Neuronal stem cell (in vitro differentiated cells): Measurements from ENCODE around the gene CD4.

Experiments used
- DNase-seq: peaks from one replicate; pipeline ENCODE4 v3.0.0-alpha.2; 2013; ENCODE audit warnings: low spot score
- H2AFZ ChIP-seq: one replicate; pipeline ENCODE4 v1.6.1; 2013; ENCODE audit warnings: mild to moderate bottlenecking, low read length, inconsistent platforms
- H2AK5ac ChIP-seq: 2 replicates; pipeline ENCODE4 v1.6.1; 2013; ENCODE audit warnings: low read depth, mild to moderate bottlenecking, inconsistent platforms, low read length, moderate library complexity, mixed read lengths
- H2BK120ac ChIP-seq: 2 replicates; pipeline ENCODE4 v1.6.1; 2013; ENCODE audit warnings: low read depth, mild to moderate bottlenecking, inconsistent platforms, low read length, moderate library complexity, mixed read lengths
- H2BK12ac ChIP-seq: one replicate; pipeline ENCODE4 v1.6.1; 2013; ENCODE audit warnings: low read length, inconsistent platforms
- H2BK15ac ChIP-seq: 2 replicates; pipeline ENCODE4 v1.6.1; 2013; ENCODE audit warnings: mild to moderate bottlenecking, low read length, inconsistent platforms, mixed read lengths
- H2BK5ac ChIP-seq: one replicate; pipeline ENCODE4 v1.6.1; 2013; ENCODE audit warnings: inconsistent platforms, mild to moderate bottlenecking, low read length, moderate library complexity
- H3K14ac ChIP-seq: one replicate; pipeline ENCODE4 v1.6.1; 2013; ENCODE audit warnings: low read length, inconsistent platforms
- H3K18ac ChIP-seq: 2 replicates; pipeline ENCODE4 v1.6.1; 2013; ENCODE audit warnings: low read length, inconsistent platforms
- H3K23ac ChIP-seq: 2 replicates; pipeline ENCODE4 v1.6.1; 2013; ENCODE audit warnings: low read depth, mild to moderate bottlenecking, mixed read lengths, low read length, inconsistent platforms; ENCODE audit not compliant: poor library complexity
- H3K27ac ChIP-seq: replicated peaks from 3 replicates; pipeline ENCODE4 v1.5.1; 2013; ENCODE audit warnings: low read length, inconsistent platforms
- H3K27me3 ChIP-seq, 3 experiments: 2 replicates each; pipeline ENCODE4 v1.6.1; 2013; ENCODE audit warnings: low read length in 3 of 3, mild to moderate bottlenecking in 2 of 3, inconsistent platforms in 1 of 3, low read depth in 1 of 3, mixed read lengths in 1 of 3, moderate library complexity in 1 of 3; ENCODE audit not compliant: control insufficient read depth in 3 of 3, insufficient read depth in 3 of 3
- H3K36me3 ChIP-seq, 2 donors: replicated peaks in 1 of 2; 2 replicates each; pipeline ENCODE4 v1.6.1; 2013; ENCODE audit warnings: low read length in 2 of 2; ENCODE audit not compliant: control insufficient read depth in 2 of 2, insufficient read depth in 2 of 2
- H3K4ac ChIP-seq: 2 replicates; pipeline ENCODE4 v1.6.1; 2013; ENCODE audit warnings: inconsistent platforms, mild to moderate bottlenecking, low read length, moderate library complexity
- H3K4me1 ChIP-seq, 2 donors: 1 replicate in 1 of 2; 2 replicates in 1 of 2; pipeline ENCODE4 v1.6.1; 2013; ENCODE audit warnings: low read length in 2 of 2, low read depth in 1 of 2; ENCODE audit not compliant: control insufficient read depth in 2 of 2, insufficient read depth in 1 of 2
- H3K4me2 ChIP-seq: one replicate; pipeline ENCODE4 v1.6.1; 2013; ENCODE audit warnings: mild to moderate bottlenecking, low read length, inconsistent platforms; ENCODE audit not compliant: insufficient read depth, poor library complexity, severe bottlenecking
- H3K4me3 ChIP-seq, 2 donors: 2 replicates each; pipeline ENCODE4 v1.5.1; 2013; ENCODE audit warnings: low read length in 2 of 2, mild to moderate bottlenecking in 2 of 2, inconsistent platforms in 1 of 2, moderate library complexity in 1 of 2
- H3K79me1 ChIP-seq: one replicate; pipeline ENCODE4 v1.6.1; 2013; ENCODE audit warnings: low read depth, mild to moderate bottlenecking, inconsistent platforms, low read length, moderate library complexity
- H3K9ac ChIP-seq: one replicate; pipeline ENCODE4 v1.6.1; 2013; ENCODE audit warnings: mild to moderate bottlenecking, low read depth, low read length, inconsistent platforms; ENCODE audit not compliant: poor library complexity
- H3K9me3 ChIP-seq, 2 donors: replicated peaks in 1 of 2; 2 replicates each; pipeline versions ENCODE3 to v1.6.1; 2013; ENCODE audit warnings: low read length in 2 of 2, mild to moderate bottlenecking in 2 of 2, inconsistent platforms in 1 of 2, low read depth in 1 of 2, mixed read lengths in 1 of 2, moderate library complexity in 1 of 2; ENCODE audit not compliant: control insufficient read depth in 2 of 2, insufficient read depth in 1 of 2
- H4K8ac ChIP-seq: one replicate; pipeline ENCODE4 v1.6.1; 2013; ENCODE audit warnings: low read depth, mild to moderate bottlenecking, inconsistent platforms, low read length, moderate library complexity
- H4K91ac ChIP-seq: one replicate; pipeline ENCODE4 v1.6.1; 2013; ENCODE audit warnings: low read length, low read depth, mild to moderate bottlenecking, inconsistent platforms; ENCODE audit not compliant: poor library complexity
- WGBS, 2 donors: extraction: QIAGEN DNeasy Blood & Tissue Kit; methylation state at CpG; one replicate each; pipeline ENCODE4 v1.1.7; 2013; ENCODE audit warnings: missing lambda C conversion rate in 2 of 2, mixed read lengths in 1 of 2; ENCODE audit not compliant: insufficient read length in 2 of 2, insufficient replicate concordance in 1 of 2; ENCODE audit errors: extremely low coverage in 2 of 2; 5-methylcytosine and 5-hydroxymethylcytosine counted together

The CD4 gene

GRCh38 chr12:6833189-6833890 lies 44.0 kb downstream of the CD4 start:
- H2BK120ac ChIP-seq, result no peak overlapping the region
- H3K18ac ChIP-seq, result no peak overlapping the region
- H2AFZ ChIP-seq, result no peak overlapping the region
- no peak overlapping the region for H4K91ac ChIP-seq
- no peak overlapping the region for H3K14ac ChIP-seq
- no peak overlapping the region for H2BK15ac ChIP-seq
- no peaks in the 10 kb centered on the region for H3K27me3 ChIP-seq
- no peak for DNase-seq
- peaks cover 60 to 83% of the 10 kb centered on the region in 2 donors for H3K36me3 ChIP-seq
- no peak overlapping the region for H3K4me3 ChIP-seq
- H3K9ac ChIP-seq, result peak overlapping the region; percentile 55
- no peak overlapping the region for H3K4me2 ChIP-seq
- H3K23ac ChIP-seq, result peak overlapping the region; percentile 32
- H3K79me1 ChIP-seq, result peaks cover 26% of the 10 kb centered on the region
- H3K9me3 ChIP-seq, result no peaks in the 10 kb centered on the region
- H2BK5ac ChIP-seq, result no peak overlapping the region
- H3K4ac ChIP-seq, result no peak overlapping the region
- H3K4me1 ChIP-seq, result peaks cover 6 to 7% of the 10 kb centered on the region in 2 donors
- H2BK12ac ChIP-seq, result no peak overlapping the region
- no CpG with 5 or more reads among the region's 6 CpGs for WGBS, 2 donors
- no peak overlapping the region for H4K8ac ChIP-seq
- no peak overlapping the region for H3K27ac ChIP-seq
- H2AK5ac ChIP-seq, result no peak overlapping the region

- H3K9me3 ChIP-seq, result no peaks in the 10 kb centered on the region
- no peak overlapping the region for H3K14ac ChIP-seq
- no peak overlapping the region for H3K4ac ChIP-seq
- H4K8ac ChIP-seq, result no peak overlapping the region
- H2AFZ ChIP-seq, result no peak overlapping the region
- H3K79me1 ChIP-seq, result peaks cover 20% of the 10 kb centered on the region
- peaks cover 6 to 7% of the 10 kb centered on the region in 2 donors for H3K4me1 ChIP-seq
- H2BK5ac ChIP-seq, result no peak overlapping the region
- H2AK5ac ChIP-seq, result no peak overlapping the region
- H3K27me3 ChIP-seq, result no peaks in the 10 kb centered on the region
- H3K36me3 ChIP-seq, result peaks cover 69 to 92% of the 10 kb centered on the region in 2 donors
- no peak overlapping the region for H2BK12ac ChIP-seq
- no peak overlapping the region for H2BK15ac ChIP-seq
- no peak overlapping the region for H3K4me2 ChIP-seq
- H3K27ac ChIP-seq, result no peak overlapping the region
- no peak overlapping the region for H3K9ac ChIP-seq
- no peak for DNase-seq
- H3K23ac ChIP-seq, result no peak overlapping the region
- no peak overlapping the region for H2BK120ac ChIP-seq
- no peak overlapping the region for H3K4me3 ChIP-seq
- H4K91ac ChIP-seq, result no peak overlapping the region
- no CpG with 5 or more reads among the region's 1 CpG for WGBS, 2 donors
- H3K18ac ChIP-seq, result no peak overlapping the region
These were observed 44.9 kb downstream of the CD4 start for GRCh38 chr12:6834254-6834653.

GRCh38 chr12:6834873-6835272 lies 45.5 kb downstream of the CD4 start:
- no peak overlapping the region for H2BK15ac ChIP-seq
- no peaks in the 10 kb centered on the region for H3K9me3 ChIP-seq
- H3K27ac ChIP-seq, result no peak overlapping the region
- H3K79me1 ChIP-seq, result peaks cover 17% of the 10 kb centered on the region
- no peak overlapping the region for H3K14ac ChIP-seq
- WGBS, 2 donors, result no CpG with 5 or more reads among the region's 5 CpGs
- H3K27me3 ChIP-seq, result no peaks in the 10 kb centered on the region
- H3K4me2 ChIP-seq, result no peak overlapping the region
- H2BK5ac ChIP-seq, result no peak overlapping the region
- H2BK12ac ChIP-seq, result no peak overlapping the region
- peaks cover 2 to 9% of the 10 kb centered on the region in 2 donors for H3K4me1 ChIP-seq
- no peak overlapping the region for H4K91ac ChIP-seq
- H3K36me3 ChIP-seq, result peaks cover 73 to 95% of the 10 kb centered on the region in 2 donors
- no peak for DNase-seq
- H3K9ac ChIP-seq, result no peak overlapping the region
- no peak overlapping the region for H4K8ac ChIP-seq
- no peak overlapping the region for H2AK5ac ChIP-seq
- no peak overlapping the region for H3K23ac ChIP-seq
- H2AFZ ChIP-seq, result no peak overlapping the region
- no peak overlapping the region for H3K18ac ChIP-seq
- no peak overlapping the region for H2BK120ac ChIP-seq
- no peak overlapping the region for H3K4ac ChIP-seq
- H3K4me3 ChIP-seq, result no peak overlapping the region

GRCh38 chr12:6836851-6837250 lies 47.5 kb downstream of the CD4 start:
- Histone ChIP-seq H3K23ac (no peak overlapping the region), H3K4me2 (no peak overlapping the region), H3K27me3 (no peaks in the 10 kb centered on the region), H3K9ac (no peak overlapping the region), H2AFZ (no peak overlapping the region), H2BK12ac (no peak overlapping the region), H2BK5ac (no peak overlapping the region), H4K91ac (no peak overlapping the region), H3K36me3 (peaks cover 57 to 92% of the 10 kb centered on the region in 2 donors), H3K4me1 (peaks cover 0 to 11% of the 10 kb centered on the region in 2 donors), H3K27ac (no peak overlapping the region), H3K14ac (no peak overlapping the region), H4K8ac (no peak overlapping the region), H3K4ac (no peak overlapping the region), H2AK5ac (no peak overlapping the region), H3K4me3 (peak overlapping the region in 1 of 2 donors; percentile 22), H2BK15ac (no peak overlapping the region), H3K9me3 (no peaks in the 10 kb centered on the region), H3K79me1 (no peaks in the 10 kb centered on the region), H3K18ac (no peak overlapping the region), H2BK120ac (peak overlapping the region; percentile 21)
- no peak for DNase-seq
- no CpG with 5 or more reads among the region's 16 CpGs for WGBS, 2 donors
